IMR-90 (cell line): ENCODE measurements around the gene MAN1C1.

Experiments
- MXI1 ChIP-seq: IDR thresholded peaks from 2 replicates; pipeline ENCODE4 v1.6.1; 2012; ENCODE audit warnings: low read depth, mild to moderate bottlenecking, low read length, moderate library complexity, borderline replicate concordance
- RFX5 ChIP-seq: IDR thresholded peaks from 2 replicates; pipeline ENCODE4 v1.8.0; 2012; ENCODE audit warnings: low read depth, mild to moderate bottlenecking, low read length, moderate library complexity
- SMC3 ChIP-seq: fragments of 150-350 bp; IDR thresholded peaks from 2 replicates; pipeline ENCODE4 v1.6.1; 2016; ENCODE audit warnings: low read depth, mild to moderate bottlenecking, antibody characterized with exemption, low read length, moderate library complexity
- TF ChIP-seq, protein P1 (sequence below): conservative IDR thresholded peaks from 2 replicates; pipeline ENCODE4 v1.5.1; 2012; ENCODE audit warnings: mild to moderate bottlenecking, low read depth, low read length, improper control_type of control experiment

- TF ChIP-seq SMC3 (no peak), RFX5 (no peak), MXI1 (no peak)
- TF ChIP-seq, protein P1, sequence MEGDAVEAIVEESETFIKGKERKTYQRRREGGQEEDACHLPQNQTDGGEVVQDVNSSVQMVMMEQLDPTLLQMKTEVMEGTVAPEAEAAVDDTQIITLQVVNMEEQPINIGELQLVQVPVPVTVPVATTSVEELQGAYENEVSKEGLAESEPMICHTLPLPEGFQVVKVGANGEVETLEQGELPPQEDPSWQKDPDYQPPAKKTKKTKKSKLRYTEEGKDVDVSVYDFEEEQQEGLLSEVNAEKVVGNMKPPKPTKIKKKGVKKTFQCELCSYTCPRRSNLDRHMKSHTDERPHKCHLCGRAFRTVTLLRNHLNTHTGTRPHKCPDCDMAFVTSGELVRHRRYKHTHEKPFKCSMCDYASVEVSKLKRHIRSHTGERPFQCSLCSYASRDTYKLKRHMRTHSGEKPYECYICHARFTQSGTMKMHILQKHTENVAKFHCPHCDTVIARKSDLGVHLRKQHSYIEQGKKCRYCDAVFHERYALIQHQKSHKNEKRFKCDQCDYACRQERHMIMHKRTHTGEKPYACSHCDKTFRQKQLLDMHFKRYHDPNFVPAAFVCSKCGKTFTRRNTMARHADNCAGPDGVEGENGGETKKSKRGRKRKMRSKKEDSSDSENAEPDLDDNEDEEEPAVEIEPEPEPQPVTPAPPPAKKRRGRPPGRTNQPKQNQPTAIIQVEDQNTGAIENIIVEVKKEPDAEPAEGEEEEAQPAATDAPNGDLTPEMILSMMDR: no peak
These were observed 56.9 kb downstream of the MAN1C1 start for GRCh38 chr1:25673456-25673855.
